Measurements from ENCODE around the gene NANOS3. TPM values are rescaled to one million over a fixed set of nuclear protein-coding genes. Genes with fewer than 3 reads are reported as not detected.

NANOS3 gene
- total and polyA plus RNA-seq, 2 of the 13 experiments (the other 11 are each of a cell fraction or from before 2014, with no cell fraction given), result 0.21 TPM; not detected in 1

- TF ChIP-seq BORCS8-MEF2B (CRISPR knock-in tag; IDR thresholded peaks at IDR 0.05), result no peak
- TF ChIP-seq ZNF615 (CRISPR knock-in tag; IDR thresholded peaks at IDR 0.05; ENCODE audit: borderline replicate concordance), result no peak
- TF ChIP-seq ZNF3 (CRISPR knock-in tag; IDR thresholded peaks at IDR 0.05), result no peak
- no peak for TF ChIP-seq ZFP90 (CRISPR knock-in tag; IDR thresholded peaks at IDR 0.05; ENCODE audit: borderline replicate concordance)
- TF ChIP-seq, protein P1, sequence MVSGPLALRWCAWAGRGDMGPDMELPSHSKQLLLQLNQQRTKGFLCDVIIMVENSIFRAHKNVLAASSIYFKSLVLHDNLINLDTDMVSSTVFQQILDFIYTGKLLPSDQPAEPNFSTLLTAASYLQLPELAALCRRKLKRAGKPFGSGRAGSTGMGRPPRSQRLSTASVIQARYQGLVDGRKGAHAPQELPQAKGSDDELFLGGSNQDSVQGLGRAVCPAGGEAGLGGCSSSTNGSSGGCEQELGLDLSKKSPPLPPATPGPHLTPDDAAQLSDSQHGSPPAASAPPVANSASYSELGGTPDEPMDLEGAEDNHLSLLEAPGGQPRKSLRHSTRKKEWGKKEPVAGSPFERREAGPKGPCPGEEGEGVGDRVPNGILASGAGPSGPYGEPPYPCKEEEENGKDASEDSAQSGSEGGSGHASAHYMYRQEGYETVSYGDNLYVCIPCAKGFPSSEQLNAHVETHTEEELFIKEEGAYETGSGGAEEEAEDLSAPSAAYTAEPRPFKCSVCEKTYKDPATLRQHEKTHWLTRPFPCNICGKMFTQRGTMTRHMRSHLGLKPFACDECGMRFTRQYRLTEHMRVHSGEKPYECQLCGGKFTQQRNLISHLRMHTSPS (CRISPR knock-in tag; IDR thresholded peaks at IDR 0.05; ENCODE audit: low read depth), result 0 out of 2 replicates have a peak, but pooled peaks have one; percentile 4
- TF ChIP-seq, protein P2, sequence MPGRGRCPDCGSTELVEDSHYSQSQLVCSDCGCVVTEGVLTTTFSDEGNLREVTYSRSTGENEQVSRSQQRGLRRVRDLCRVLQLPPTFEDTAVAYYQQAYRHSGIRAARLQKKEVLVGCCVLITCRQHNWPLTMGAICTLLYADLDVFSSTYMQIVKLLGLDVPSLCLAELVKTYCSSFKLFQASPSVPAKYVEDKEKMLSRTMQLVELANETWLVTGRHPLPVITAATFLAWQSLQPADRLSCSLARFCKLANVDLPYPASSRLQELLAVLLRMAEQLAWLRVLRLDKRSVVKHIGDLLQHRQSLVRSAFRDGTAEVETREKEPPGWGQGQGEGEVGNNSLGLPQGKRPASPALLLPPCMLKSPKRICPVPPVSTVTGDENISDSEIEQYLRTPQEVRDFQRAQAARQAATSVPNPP (CRISPR knock-in tag; IDR thresholded peaks at IDR 0.05), result no peak
- no peak for TF ChIP-seq ZNF790 (CRISPR knock-in tag; IDR thresholded peaks at IDR 0.05; ENCODE audit: borderline replicate concordance)
- TF ChIP-seq, protein P3, sequence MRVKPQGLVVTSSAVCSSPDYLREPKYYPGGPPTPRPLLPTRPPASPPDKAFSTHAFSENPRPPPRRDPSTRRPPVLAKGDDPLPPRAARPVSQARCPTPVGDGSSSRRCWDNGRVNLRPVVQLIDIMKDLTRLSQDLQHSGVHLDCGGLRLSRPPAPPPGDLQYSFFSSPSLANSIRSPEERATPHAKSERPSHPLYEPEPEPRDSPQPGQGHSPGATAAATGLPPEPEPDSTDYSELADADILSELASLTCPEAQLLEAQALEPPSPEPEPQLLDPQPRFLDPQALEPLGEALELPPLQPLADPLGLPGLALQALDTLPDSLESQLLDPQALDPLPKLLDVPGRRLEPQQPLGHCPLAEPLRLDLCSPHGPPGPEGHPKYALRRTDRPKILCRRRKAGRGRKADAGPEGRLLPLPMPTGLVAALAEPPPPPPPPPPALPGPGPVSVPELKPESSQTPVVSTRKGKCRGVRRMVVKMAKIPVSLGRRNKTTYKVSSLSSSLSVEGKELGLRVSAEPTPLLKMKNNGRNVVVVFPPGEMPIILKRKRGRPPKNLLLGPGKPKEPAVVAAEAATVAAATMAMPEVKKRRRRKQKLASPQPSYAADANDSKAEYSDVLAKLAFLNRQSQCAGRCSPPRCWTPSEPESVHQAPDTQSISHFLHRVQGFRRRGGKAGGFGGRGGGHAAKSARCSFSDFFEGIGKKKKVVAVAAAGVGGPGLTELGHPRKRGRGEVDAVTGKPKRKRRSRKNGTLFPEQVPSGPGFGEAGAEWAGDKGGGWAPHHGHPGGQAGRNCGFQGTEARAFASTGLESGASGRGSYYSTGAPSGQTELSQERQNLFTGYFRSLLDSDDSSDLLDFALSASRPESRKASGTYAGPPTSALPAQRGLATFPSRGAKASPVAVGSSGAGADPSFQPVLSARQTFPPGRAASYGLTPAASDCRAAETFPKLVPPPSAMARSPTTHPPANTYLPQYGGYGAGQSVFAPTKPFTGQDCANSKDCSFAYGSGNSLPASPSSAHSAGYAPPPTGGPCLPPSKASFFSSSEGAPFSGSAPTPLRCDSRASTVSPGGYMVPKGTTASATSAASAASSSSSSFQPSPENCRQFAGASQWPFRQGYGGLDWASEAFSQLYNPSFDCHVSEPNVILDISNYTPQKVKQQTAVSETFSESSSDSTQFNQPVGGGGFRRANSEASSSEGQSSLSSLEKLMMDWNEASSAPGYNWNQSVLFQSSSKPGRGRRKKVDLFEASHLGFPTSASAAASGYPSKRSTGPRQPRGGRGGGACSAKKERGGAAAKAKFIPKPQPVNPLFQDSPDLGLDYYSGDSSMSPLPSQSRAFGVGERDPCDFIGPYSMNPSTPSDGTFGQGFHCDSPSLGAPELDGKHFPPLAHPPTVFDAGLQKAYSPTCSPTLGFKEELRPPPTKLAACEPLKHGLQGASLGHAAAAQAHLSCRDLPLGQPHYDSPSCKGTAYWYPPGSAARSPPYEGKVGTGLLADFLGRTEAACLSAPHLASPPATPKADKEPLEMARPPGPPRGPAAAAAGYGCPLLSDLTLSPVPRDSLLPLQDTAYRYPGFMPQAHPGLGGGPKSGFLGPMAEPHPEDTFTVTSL (CRISPR knock-in tag; IDR thresholded peaks at IDR 0.05; ENCODE audit: borderline replicate concordance), result 0 out of 2 replicates have a peak, but pooled peaks have one; percentile 49
- TF ChIP-seq ZNF263 (CRISPR knock-in tag; IDR thresholded peaks at IDR 0.05), result peak; percentile 75
- peak; percentile 24; the same call in 1 of the 2 replicates for TF ChIP-seq ZNF788 (CRISPR knock-in tag; IDR thresholded peaks at IDR 0.05; ENCODE audit: borderline replicate concordance)
- TF ChIP-seq RORA (CRISPR knock-in tag; IDR thresholded peaks at IDR 0.05), result no peak
- no peak for TF ChIP-seq ARNT (IDR thresholded peaks at IDR 0.05)
- TF ChIP-seq ZFAT (CRISPR knock-in tag; conservative IDR thresholded peaks at IDR 0.05), result no peak
- no peak for TF ChIP-seq FOXA1 (IDR thresholded peaks at IDR 0.05)
- peak; percentile 19 for TF ChIP-seq FOXA1 (CRISPR knock-in tag; IDR thresholded peaks at IDR 0.05)
- no peak for TF ChIP-seq ZNF232 (CRISPR knock-in tag; IDR thresholded peaks at IDR 0.05; ENCODE audit: borderline replicate concordance)
These were observed 29.3 kb upstream of the NANOS3 start (continued) for GRCh38 chr19:13847407-13848339.

Data from HepG2 (cell line).